Stimulated activated CD4-positive, alpha-beta T cell treated with anti-CD3 and anti-CD28 coated beads, Interleukin-4, amount 100 ng/mL, for 48 hours (primary cell): ENCODE results near the gene CHRNA4.

ENCODE experiments used
- DNase-seq, 2 donors: peaks; one replicate each; pipeline ENCODE4 v3.0.0-alpha.2; 2020; ENCODE audit warnings: low read depth in 2 of 2

The CHRNA4 gene

DNA sequence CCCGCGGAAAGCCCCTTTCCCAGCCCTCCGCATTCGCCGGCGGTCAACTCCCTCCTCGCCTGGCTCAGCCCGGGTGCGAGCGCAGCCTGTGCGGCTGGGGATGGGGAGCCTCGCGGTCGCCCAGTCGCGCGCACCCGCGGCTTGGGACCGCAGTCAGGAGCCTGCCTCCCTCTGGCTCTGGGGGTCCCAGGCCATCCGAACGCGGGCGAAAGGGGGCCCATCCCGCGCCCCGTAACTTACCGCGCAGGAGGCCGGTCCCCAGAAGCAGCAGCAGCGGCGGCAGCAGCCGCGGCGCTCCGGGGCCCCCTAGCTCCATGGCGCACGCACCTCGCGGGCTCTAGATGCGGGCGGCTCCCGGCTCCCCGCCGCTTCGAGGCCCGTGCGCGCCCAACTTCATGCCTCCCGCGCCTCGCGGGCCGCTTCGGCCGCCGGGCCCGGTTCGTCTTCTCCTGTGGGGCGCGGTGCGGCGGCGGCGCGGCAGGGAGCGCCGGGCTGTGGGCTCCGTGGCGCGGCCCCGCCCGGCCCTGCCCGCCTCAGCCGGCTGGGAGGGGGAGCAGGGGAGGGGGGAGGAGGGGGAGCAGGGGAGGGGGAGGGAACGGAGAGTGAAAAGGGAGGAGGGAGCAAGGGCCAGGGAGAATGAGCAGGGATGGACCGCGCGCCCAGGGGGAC, at the start of gene CHRNA4:
Gene CHRNA4, minus strand, starts transcription at position 500 of the 669 bp plus-strand sequence. Its CDS starts 184 bp downstream, at position 316.
- DNase-seq, result no peak

DNA sequence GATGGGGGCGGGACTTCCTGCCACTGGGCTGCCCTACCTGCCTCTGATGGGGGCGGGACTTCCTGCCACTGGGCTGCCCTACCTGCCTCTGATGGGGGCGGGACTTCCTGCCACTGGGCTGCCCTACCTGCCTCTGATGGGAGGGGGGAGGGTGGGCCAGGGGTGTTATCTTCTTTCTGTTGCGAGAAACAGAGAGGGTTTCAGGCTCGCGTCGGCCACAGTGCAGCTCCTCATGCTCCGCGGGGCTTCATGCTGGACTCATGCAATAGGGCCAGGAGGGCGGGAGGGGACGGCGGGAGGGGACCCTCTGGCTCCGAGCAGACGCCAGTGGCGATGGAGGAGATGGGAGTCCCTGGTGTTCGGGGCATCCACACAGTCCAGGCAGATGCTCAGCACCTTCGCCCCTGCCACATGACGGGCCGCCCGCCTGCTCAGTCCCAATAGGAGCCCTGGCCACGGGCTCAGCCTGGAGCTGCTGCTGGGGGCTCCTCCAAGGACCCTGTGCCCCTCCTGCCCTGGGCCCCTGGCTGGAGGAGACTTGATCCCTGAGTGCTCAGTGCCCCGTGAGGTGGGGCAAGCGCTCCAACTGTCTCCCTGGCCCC, 48.8 kb upstream of the CHRNA4 start:
- DNase-seq, result no peak

DNA sequence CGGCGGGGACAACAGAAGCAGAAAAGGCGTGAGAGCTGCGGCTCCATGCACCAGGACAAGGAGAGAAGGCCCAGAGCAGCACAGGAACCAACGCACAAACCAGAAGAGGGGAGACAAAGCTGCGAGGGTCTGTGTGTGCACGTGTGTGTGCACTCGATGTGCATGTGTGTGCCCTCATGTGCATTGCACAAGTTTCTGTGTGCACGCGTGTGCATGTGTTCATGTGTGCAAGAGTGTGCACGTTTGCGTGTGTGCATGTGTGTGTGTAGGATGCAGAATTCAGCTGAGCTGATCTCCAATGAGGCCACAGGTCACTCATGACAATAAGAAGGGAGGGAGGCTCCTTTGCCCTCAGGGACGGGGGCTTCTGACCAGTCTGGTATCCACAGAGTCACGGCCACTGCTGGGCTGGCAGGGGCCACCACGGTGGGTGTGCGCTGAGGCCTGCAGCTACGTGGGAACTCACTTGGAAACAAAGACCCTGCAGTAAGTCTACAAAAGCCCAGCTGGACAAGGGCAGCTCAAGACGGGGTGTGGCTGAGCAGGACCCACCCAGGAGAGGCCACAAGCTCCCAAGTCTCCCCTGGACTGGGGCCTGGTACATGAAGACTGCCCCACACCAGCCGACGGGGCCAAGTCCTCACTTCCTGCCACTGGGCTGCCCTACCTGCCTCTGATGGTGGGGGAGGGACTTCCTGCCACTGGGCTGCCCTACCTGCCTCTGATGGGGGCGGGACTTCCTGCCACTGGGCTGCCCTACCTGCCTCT, 48.1 kb upstream of the CHRNA4 start:
- no peak for DNase-seq

DNA sequence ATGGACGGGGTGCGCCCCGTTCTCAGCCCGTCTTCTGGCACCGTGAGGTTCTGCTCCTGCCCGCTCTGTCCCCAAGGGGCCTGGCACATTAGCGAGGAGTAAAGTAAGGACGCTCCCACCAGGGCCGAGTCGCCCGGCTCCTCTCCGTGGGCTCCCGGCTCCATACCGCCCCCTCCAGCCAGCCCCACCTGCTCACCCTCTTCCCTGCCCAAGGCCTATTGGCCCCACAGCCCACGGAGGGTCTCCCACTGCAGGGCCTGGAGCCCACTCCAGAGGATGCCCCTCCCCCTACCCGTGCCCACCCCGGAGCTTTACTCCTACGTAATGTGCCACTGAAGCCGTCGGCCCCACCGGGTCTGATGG, 47.5 kb upstream of the CHRNA4 start:
- DNase-seq, result no peak

DNA sequence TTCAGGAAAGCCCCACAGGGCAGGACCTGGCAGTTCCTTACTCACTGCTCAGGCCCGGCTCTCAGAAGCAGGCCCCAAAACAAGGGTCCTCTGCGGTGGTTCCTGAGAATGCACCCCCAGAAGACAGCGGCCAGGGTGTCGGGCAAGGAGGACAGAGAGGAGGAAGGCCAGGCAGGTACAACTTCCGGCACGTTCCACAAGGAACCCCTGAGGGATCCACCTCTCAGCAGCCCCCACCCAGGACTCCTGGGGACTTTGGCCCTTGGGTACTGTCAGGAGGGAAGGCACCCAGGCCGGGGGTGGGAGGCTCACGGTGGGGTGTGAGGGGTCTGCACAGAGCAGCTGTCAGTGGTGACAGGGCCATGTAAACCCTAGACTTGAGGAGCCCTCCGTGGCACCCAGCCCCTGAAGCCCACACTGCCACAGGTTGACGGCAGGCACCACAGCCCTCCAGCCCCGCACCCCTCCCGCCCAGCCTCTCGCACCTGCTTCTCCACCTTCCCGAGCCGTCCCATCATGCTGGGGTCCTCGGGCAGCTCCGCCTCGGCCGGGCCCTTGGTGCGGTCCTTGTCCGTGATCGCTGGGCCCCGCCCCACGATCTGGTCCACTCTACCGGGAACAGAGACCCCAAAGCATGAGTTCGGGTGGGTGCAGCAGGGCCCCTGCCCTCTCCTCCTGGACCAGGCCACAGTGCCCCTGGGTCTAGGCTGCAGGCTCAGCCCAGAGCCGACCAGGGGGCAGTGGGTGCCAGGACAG, 47.0 kb upstream of the CHRNA4 start:
- DNase-seq, result no peak

GRCh38 chr20:63406617-63407245, 45.6 kb upstream of the CHRNA4 start:
- DNase-seq, result no peak

GRCh38 chr20:63406011-63406410, 44.9 kb upstream of the CHRNA4 start:
- no peak for DNase-seq

DNA sequence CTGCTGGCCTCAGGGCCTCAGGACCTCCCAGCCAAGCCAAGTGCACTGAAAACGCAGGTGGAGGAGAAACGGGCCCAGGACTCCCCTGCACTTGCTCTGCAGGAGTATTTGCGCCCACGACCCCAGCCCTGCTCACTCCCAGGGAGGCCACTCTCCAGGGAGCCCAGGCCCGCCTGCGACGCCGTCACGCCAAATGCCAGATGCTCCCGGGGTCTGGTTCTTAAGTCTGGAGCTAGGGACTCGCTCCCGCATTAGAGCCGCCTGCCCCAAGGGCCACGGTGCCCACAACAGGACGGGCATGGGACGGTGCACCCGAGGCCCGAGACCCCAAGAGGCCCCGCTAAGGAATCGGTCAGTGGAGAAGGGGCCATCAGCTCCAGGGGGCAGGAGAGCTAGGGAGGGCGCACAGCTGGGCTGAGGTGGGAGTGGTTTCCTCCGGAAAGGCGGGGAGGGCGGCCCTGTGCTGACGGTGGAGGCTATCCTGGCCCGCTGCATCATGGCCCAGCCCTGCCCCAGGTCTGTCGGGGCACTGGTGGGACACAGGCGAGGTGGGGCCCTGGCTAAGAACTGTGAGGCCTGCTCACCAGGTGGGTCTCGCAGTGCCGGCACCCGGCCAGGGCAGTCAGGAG, 44.1 kb upstream of the CHRNA4 start:
- DNase-seq, result no peak

DNA sequence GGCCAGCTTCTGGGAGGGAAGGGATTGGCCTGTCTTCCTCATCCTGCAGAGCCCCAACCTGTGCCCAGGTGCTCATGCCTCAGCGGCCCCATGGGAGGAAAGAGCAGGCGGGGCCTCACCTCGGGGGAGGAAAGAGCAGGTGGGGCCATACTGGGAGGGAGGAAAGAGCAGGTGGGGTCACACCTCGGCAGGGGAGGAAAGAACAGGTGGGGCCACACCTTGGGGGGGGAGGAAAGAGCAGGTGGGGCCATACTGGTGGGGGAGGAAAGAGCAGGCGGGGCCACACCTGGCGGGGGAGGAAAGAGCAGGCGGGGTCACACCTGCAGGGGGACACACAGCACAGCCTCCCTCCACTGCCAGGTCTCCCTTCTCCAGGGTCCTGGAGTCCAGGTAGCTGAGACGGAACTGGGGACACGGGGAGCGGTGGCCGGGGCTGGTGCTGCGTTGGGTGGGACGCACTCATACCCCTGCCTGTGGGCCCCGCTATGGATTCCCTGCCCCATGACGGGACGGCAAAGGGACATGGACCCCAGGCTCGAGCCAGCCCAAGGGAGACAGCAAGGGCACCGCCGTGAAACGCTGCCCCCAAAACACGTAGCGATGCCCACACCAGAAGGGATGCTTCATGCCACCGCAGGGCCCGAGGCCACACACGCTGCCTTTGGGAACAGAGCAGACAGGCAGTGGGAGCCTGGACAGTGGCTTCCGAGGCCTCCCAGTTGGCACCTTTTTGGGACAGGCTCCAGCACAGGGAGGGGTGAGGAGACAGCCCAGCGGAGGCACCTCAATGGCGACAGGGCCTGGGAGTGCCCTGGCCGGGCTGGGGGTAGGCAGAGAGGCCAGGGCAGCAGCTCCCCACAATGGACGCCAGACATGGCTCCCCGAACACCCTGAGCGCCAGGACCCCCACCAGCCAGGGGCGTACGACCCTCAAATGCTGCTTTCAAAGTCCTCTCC, 43.3 kb upstream of the CHRNA4 start:
- DNase-seq, result no peak

DNA sequence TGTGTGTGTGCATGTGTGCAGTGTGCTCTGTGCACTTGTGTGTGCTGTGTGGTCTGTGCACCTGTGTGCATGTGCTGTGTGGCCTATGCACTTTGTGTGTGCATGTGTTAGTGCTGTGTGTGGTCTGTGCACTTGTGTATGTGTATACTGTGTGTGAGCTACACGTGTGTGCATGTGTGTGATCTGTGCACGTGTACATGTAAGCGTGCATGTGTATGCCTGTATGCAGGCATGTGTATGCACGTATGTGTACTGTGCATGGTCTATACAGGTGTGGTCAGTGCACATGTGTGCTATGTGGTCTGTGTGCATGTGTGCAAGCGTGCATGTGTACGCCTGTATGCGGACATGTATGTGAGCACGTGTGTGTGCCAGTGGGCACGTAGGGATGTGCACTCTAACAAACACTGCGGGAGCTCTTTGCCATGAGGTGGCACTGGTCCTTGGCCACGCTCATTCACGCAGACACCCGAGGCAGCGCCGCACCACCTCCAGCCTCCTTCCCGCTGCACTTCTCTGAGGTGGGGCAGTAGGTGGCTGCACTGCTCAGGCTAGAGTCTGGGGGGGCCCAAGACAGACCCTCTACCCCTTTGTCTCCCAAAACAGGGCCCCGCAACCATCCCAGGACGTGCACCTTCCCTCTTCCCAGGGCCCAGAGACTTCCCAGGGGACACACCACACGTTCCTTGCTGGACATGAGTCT, 42.4 kb upstream of the CHRNA4 start:
- DNase-seq, result no peak

GRCh38 chr20:63402860-63403220, 41.7 kb upstream of the CHRNA4 start:
- no peak for DNase-seq

- no peak for DNase-seq
Observed at GRCh38 chr20:63402181-63402859, 41.2 kb upstream of the CHRNA4 start.

GRCh38 chr20:63401384-63402110, 40.4 kb upstream of the CHRNA4 start:
- DNase-seq, result no peak

GRCh38 chr20:63400486-63401210, 39.5 kb upstream of the CHRNA4 start:
- DNase-seq, result no peak

DNA sequence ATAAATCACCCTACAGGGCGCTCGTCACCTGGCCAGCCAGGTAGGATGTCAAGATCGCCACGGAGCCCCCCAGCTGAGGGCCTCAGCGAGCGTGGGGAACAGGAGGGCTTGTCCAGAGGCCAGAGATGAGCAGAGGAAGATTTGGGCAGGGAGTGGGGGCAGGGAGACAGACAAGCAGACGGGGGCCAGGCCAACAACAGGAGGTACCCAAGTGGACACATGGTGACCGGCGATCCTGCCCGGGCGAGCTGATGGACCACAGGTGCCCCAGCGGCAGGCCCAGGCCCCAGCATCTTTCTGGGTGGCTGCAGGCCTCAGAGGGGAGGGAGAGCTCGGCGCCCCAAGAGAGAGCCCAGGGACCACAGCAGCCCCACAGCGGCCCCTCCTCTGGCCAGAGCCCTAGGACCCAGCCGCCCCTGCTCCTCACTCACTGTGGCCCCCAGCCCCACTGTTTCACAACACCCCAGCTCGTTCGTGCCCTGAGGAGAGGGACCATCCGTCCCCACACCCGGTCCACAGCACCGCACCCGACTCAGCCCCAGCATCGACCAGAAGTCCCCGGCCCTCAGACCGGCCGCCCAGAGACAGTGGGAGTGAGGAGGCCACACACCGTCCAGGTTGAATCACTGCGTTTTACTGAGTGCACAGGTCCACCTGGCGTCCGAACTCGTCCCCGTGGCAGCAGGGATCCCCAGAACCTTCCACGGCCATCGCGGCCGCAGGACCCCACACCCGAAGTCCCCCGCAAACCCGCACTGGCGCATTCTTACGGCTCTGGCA, 38.6 kb upstream of the CHRNA4 start:
- no peak for DNase-seq

GRCh38 chr20:63398744-63399514, 37.8 kb upstream of the CHRNA4 start:
- no peak for DNase-seq
